Measurements from ENCODE around the gene VAV3.

VAV3 gene

GRCh38 chr1:107870696-107871095, 94.3 kb downstream of the VAV3 start:
- H3K4me1 Mint-ChIP-seq = peaks cover 11% of the 10 kb centered on the region
- H3K27me3 Mint-ChIP-seq (ENCODE audit: low read depth, poor library complexity) = peaks cover 4% of the 10 kb centered on the region
- H3K27ac Mint-ChIP-seq = no peak overlapping the region
- no peak for DNase-seq
- H3K9me3 Mint-ChIP-seq = peaks cover 5% of the 10 kb centered on the region
- peaks cover 5% of the 10 kb centered on the region for H3K36me3 Mint-ChIP-seq (ENCODE audit: low read depth)
- TF ChIP-seq, protein P1, sequence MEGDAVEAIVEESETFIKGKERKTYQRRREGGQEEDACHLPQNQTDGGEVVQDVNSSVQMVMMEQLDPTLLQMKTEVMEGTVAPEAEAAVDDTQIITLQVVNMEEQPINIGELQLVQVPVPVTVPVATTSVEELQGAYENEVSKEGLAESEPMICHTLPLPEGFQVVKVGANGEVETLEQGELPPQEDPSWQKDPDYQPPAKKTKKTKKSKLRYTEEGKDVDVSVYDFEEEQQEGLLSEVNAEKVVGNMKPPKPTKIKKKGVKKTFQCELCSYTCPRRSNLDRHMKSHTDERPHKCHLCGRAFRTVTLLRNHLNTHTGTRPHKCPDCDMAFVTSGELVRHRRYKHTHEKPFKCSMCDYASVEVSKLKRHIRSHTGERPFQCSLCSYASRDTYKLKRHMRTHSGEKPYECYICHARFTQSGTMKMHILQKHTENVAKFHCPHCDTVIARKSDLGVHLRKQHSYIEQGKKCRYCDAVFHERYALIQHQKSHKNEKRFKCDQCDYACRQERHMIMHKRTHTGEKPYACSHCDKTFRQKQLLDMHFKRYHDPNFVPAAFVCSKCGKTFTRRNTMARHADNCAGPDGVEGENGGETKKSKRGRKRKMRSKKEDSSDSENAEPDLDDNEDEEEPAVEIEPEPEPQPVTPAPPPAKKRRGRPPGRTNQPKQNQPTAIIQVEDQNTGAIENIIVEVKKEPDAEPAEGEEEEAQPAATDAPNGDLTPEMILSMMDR (IDR thresholded peaks at IDR 0.05) = no peak
- no peak overlapping the region for H3K4me3 Mint-ChIP-seq

- no peak for DNase-seq
- Mint-ChIP-seq H3K27me3 (ENCODE audit: low read depth, poor library complexity) (peaks cover 4% of the 10 kb centered on the region), H3K9me3 (peaks cover 5% of the 10 kb centered on the region), H3K27ac (peak overlapping the region; percentile 46), H3K36me3 (ENCODE audit: low read depth) (peaks cover 5% of the 10 kb centered on the region), H3K4me3 (no peak overlapping the region), H3K4me1 (peaks cover 11% of the 10 kb centered on the region)
- TF ChIP-seq, protein P1 (IDR thresholded peaks at IDR 0.05) = no peak
Observed at GRCh38 chr1:107867897-107868296, 97.1 kb downstream of the VAV3 start.

- Mint-ChIP-seq H3K4me1 (peaks cover 11% of the 10 kb centered on the region), H3K9me3 (peaks cover 5% of the 10 kb centered on the region), H3K27me3 (ENCODE audit: low read depth, poor library complexity) (peaks cover 4% of the 10 kb centered on the region), H3K27ac (peak overlapping the region; percentile 46), H3K36me3 (ENCODE audit: low read depth) (peaks cover 5% of the 10 kb centered on the region), H3K4me3 (no peak overlapping the region)
- DNase-seq = no peak
- TF ChIP-seq, protein P1 (IDR thresholded peaks at IDR 0.05) = no peak
Observed at GRCh38 chr1:107867422-107867821, 97.6 kb downstream of the VAV3 start.

- Mint-ChIP-seq H3K4me3 (no peak overlapping the region), H3K4me1 (peaks cover 11% of the 10 kb centered on the region), H3K27me3 (ENCODE audit: low read depth, poor library complexity) (peaks cover 4% of the 10 kb centered on the region), H3K9me3 (peaks cover 5% of the 10 kb centered on the region), H3K36me3 (ENCODE audit: low read depth) (peaks cover 5% of the 10 kb centered on the region), H3K27ac (no peak overlapping the region)
- no peak for DNase-seq
- TF ChIP-seq, protein P1 (IDR thresholded peaks at IDR 0.05) = no peak
Observed at GRCh38 chr1:107866870-107867269, 98.1 kb downstream of the VAV3 start.

- Mint-ChIP-seq H3K27ac (peak overlapping the region; percentile 27), H3K27me3 (ENCODE audit: low read depth, poor library complexity) (peaks cover 4% of the 10 kb centered on the region), H3K9me3 (peaks cover 4% of the 10 kb centered on the region), H3K36me3 (ENCODE audit: low read depth) (peaks cover 4% of the 10 kb centered on the region), H3K4me3 (no peak overlapping the region), H3K4me1 (peaks cover 11% of the 10 kb centered on the region)
- DNase-seq = no peak
- TF ChIP-seq, protein P1 (IDR thresholded peaks at IDR 0.05) = no peak
Observed at GRCh38 chr1:107865627-107866026, 99.4 kb downstream of the VAV3 start.

DNA sequence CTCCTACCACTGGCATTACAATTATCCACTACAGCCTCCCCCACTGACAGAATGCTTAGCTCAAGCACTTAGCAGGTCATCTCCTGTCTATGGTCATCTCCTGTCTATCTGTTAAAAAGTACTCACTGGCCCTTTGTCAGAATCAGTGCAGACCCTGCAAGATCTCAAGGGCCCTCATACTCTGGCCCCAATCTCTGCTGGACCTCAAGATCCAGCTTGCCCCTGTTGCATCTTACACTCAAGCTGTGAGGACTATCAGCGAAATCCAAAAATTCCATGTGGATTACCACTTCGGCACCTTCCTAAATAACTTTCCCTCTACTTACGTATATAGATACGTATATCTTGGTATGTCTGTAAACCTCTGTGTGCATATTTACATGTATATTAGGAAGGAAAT, 101.6 kb downstream of the VAV3 start:
- no peak for DNase-seq
- TF ChIP-seq, protein P1 (IDR thresholded peaks at IDR 0.05) = no peak
- Mint-ChIP-seq H3K4me3 (no peak overlapping the region), H3K27me3 (ENCODE audit: low read depth, poor library complexity) (no peaks in the 10 kb centered on the region), H3K27ac (no peak overlapping the region), H3K36me3 (ENCODE audit: low read depth) (no peaks in the 10 kb centered on the region), H3K9me3 (no peaks in the 10 kb centered on the region), H3K4me1 (peaks cover 11% of the 10 kb centered on the region)
